WTC11 (cell line): ENCODE data around the gene BCLAF1.

Experiments used
- CTCF ChIP-seq: fragments of 200-600 bp; IDR thresholded peaks from 2 replicates; pipeline ENCODE4 v1.8.0; 2022; ENCODE audit warnings: antibody characterized with exemption
- TF ChIP-seq, protein P1 (sequence below): sonication (generic); formaldehyde crosslinking; IDR thresholded peaks from 2 replicates; pipeline ENCODE4 v1.8.1; 2022; ENCODE audit warnings: missing genetic modification reagents, borderline replicate concordance

- TF ChIP-seq CTCF, result no peak; the same call in 1 of the 2 replicates
- TF ChIP-seq, protein P1, sequence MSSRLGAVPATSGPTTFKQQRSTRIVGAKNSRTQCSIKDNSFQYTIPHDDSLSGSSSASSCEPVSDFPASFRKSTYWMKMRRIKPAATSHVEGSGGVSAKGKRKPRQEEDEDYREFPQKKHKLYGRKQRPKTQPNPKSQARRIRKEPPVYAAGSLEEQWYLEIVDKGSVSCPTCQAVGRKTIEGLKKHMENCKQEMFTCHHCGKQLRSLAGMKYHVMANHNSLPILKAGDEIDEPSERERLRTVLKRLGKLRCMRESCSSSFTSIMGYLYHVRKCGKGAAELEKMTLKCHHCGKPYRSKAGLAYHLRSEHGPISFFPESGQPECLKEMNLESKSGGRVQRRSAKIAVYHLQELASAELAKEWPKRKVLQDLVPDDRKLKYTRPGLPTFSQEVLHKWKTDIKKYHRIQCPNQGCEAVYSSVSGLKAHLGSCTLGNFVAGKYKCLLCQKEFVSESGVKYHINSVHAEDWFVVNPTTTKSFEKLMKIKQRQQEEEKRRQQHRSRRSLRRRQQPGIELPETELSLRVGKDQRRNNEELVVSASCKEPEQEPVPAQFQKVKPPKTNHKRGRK (CRISPR knock-in tag), result no peak
Measured at GRCh38 chr6:136334853-136335252, 45.2 kb upstream of the BCLAF1 start.
